Prostate gland (tissue), 2 donors: Measurements from ENCODE around the gene TRMT1.

ENCODE experiments used
- CTCF ChIP-seq, 4 experiments: fragments of 200-600 bp in 2 of 4; fragments of 450-650 bp in 2 of 4; sonication (generic) in 2 of 4; IDR thresholded peaks; 1 replicate in 3 of 4; 2 replicates in 1 of 4; pipeline ENCODE4 v1.5.1; 2016 to 2019; ENCODE audit warnings: antibody characterized with exemption in 4 of 4, mild to moderate bottlenecking in 2 of 4, moderate library complexity in 2 of 4
- POLR2A ChIP-seq: fragments of 450-650 bp; IDR thresholded peaks from one replicate; pipeline ENCODE4 v1.6.1; 2016; ENCODE audit warnings: antibody characterized with exemption, mild to moderate bottlenecking
- POLR2AphosphoS5 ChIP-seq: sonication (generic); formaldehyde crosslinking; IDR thresholded peaks from one replicate; pipeline ENCODE4 v1.6.1; 2017; ENCODE audit warnings: antibody characterized with exemption

- no peak for TF ChIP-seq CTCF (IDR thresholded peaks at IDR 0.05)
- TF ChIP-seq POLR2AphosphoS5: no peak
- no peak for TF ChIP-seq POLR2A
These were observed 44.9 kb downstream of the TRMT1 start for GRCh38 chr19:13071444-13072187.
